Heart right ventricle (tissue), 16 donors: Measurements from ENCODE around the gene SPATA24. TPM values are rescaled to one million over a fixed set of nuclear protein-coding genes. Genes with fewer than 3 reads are reported as not detected.

Source experiments
- ATAC-seq, 8 donors: fragments of 200-7000 bp; cut with Tn5 transposase; one replicate each; pipeline ENCODE4 v1.9.1; 2020; ENCODE audit warnings: mild to moderate bottlenecking in 8 of 8, moderate library complexity in 8 of 8, moderate number of reproducible peaks in 1 of 8
- DNase-seq, 2 donors: peaks; one replicate each; pipeline ENCODE4 v3.0.0-alpha.2; 2020
- H3K27ac ChIP-seq, 10 donors: fragments of 200-600 bp; sonication (generic) in 2 of 10; one replicate each; pipeline versions ENCODE4 v1.5.0 to v1.8.0; 2020 to 2022; ENCODE audit warnings: mild to moderate bottlenecking in 3 of 10
- H3K27me3 ChIP-seq, 7 donors: fragments of 200-600 bp; one replicate each; pipeline ENCODE4 v1.8.0; 2021 to 2022; ENCODE audit warnings: mild to moderate bottlenecking in 2 of 7
- H3K36me3 ChIP-seq, 9 donors: fragments of 200-600 bp; sonication (generic) in 1 of 9; one replicate each; pipeline versions ENCODE4 v1.5.0 to v1.8.0; 2020 to 2022; ENCODE audit warnings: mild to moderate bottlenecking in 2 of 9
- H3K4me1 ChIP-seq, 9 donors: fragments of 200-600 bp; sonication (generic) in 1 of 9; one replicate each; pipeline versions ENCODE4 v1.5.0 to v1.8.0; 2020 to 2022; ENCODE audit warnings: mild to moderate bottlenecking in 4 of 9
- H3K4me3 ChIP-seq, 10 donors: fragments of 200-600 bp; sonication (generic) in 2 of 10; one replicate each; pipeline versions ENCODE4 v1.5.0 to v1.8.0; 2020 to 2022; ENCODE audit warnings: mild to moderate bottlenecking in 7 of 10, moderate library complexity in 2 of 10
- H3K9me3 ChIP-seq, 11 donors: fragments of 200-600 bp in 10 of 11; sonication (generic) in 2 of 11; one replicate each; pipeline versions ENCODE4 v1.5.0 to v1.8.0; 2013 to 2022; ENCODE audit warnings: mild to moderate bottlenecking in 2 of 11, control low read depth in 1 of 11, moderate library complexity in 1 of 11
- WGBS, 2 donors: extraction: QIAGEN DNeasy Blood & Tissue Kit; methylation state at CpG; one replicate each; pipeline ENCODE4 v1.1.7; 2013; ENCODE audit warnings: inconsistent platforms in 1 of 2; 5-methylcytosine and 5-hydroxymethylcytosine counted together
- intact Hi-C, 10 donors: fragments of 100-400 bp; cut with DNase I; formaldehyde crosslinking; loops; one replicate each; pipeline versions ENCODE4 v1.11.1 to v1.14.2; 2022
- polyA plus RNA-seq, 2 donors: library from polyadenylated mRNA; stranded (reverse); fragments of 200-250 nt; gene quantifications; one replicate each; pipeline ENCODE4 v1.2.3, GENCODE V29; 2013
- total RNA-seq, 10 donors: library from RNA; stranded (reverse); fragmentation: NEBNext Ultra II Directional in 3 of 10; extraction: Animal tissue kit (Norgen Biotek cat#: 25700) in 3 of 10; gene quantifications; one replicate each; pipeline versions ENCODE4 v1.2.1 to v1.2.4, GENCODE V29; 2021 to 2023
- TF ChIP-seq, protein P1 (sequence below), 9 donors: fragments of 200-600 bp; sonication (generic) in 2 of 9; IDR thresholded peaks; one replicate each; pipeline versions ENCODE4 v1.5.0 to v1.8.0; 2021 to 2022; ENCODE audit warnings: antibody characterized with exemption in 9 of 9, mild to moderate bottlenecking in 5 of 9, moderate library complexity in 1 of 9
- donor health status: Arrhythmogenic right ventricular cardiomyopathy.
- donor health status: ischemic (EF 13 %, LVEDD 7.1; RV severe dilation, severe dysfunction).
- donor health status: healthy with polysubstance abuse.
- donor health status: DM: no; HTN: yes; CAD: no.
- donor health status: DM: no; HTN: no; CAD: no.
- donor health status: ischemic (EF 25% LVEDD 6.9; RV normal size, moderate dysfunction).
- donor health status: ischemic (EF 25% LVEDD 5.7; RV mildly dilated, moderate dysfunction).
- donor health status: healthy.
- donor health status: DM: yes; HTN: yes; CAD: no.
- donor health status: Ischemic cardiomyopathy.
- donor health status: ischemic (EF 35%, LVEDD 5.7; RV mildly dilated, moderate dysfunction).
- donor health status: nonischemic (EF 11% LVEDD 7.7; RV severe dilation, severe dysfunction).
- donor health status: DM: yes; HTN: yes; CAD: no.
- donor health status: PGD.
- donor health status: ischemic (EF 29% LVEDD 5.4; RV normal size, mild dysfunction).
- donor health status: nonischemic (EF 23%, LVEDD 6.1; RV moderate dilation, normal function).

The SPATA24 gene
- total and polyA plus RNA-seq, 12 donors: 11.8 to 37.5 (median 16.5) TPM

DNA sequence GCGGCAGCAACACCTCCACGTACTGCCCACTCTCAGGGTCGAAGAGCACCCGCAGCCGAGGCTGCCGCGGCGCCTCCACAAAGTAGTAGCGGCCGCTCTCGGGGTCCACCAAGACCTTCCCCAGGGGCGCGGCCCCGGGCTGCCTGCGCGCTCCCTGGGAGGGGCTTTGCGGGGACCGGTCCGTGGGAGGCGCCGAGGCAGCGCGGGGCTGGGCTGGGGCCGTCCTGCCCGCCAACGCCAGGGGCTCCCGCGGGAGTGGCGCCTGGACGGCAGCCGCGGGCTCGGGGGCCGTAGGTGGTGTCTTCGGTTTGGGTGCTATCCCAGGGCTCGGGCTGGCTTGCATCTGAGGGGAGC is 11.6 kb downstream of the SPATA24 start:
- DNase-seq (no peak), ATAC-seq (no peak)
- peak overlapping the region in 9 of 10 donors; percentile 64 to 97 (median 90) for H3K27ac ChIP-seq
- H3K9me3 ChIP-seq: no peaks in the 10 kb centered on the region
- intact Hi-C loops: loop anchor here in 2 of 10 donors (5.0 kb wide), 2 partner anchors 50 to 95 kb away; partner anchors contain the start of gene PAIP2 (in 1 of the 2)
- H3K27me3 ChIP-seq: peaks cover 0 to 35% (median 0%) of the 10 kb centered on the region in 7 donors
- TF ChIP-seq, protein P1, sequence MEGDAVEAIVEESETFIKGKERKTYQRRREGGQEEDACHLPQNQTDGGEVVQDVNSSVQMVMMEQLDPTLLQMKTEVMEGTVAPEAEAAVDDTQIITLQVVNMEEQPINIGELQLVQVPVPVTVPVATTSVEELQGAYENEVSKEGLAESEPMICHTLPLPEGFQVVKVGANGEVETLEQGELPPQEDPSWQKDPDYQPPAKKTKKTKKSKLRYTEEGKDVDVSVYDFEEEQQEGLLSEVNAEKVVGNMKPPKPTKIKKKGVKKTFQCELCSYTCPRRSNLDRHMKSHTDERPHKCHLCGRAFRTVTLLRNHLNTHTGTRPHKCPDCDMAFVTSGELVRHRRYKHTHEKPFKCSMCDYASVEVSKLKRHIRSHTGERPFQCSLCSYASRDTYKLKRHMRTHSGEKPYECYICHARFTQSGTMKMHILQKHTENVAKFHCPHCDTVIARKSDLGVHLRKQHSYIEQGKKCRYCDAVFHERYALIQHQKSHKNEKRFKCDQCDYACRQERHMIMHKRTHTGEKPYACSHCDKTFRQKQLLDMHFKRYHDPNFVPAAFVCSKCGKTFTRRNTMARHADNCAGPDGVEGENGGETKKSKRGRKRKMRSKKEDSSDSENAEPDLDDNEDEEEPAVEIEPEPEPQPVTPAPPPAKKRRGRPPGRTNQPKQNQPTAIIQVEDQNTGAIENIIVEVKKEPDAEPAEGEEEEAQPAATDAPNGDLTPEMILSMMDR (IDR thresholded peaks at IDR 0.05): no peak
- peaks cover 7 to 92% (median 72%) of the 10 kb centered on the region in 9 donors for H3K4me1 ChIP-seq
- H3K4me3 ChIP-seq: peak overlapping the region; percentile 12 to 80 (median 69)
- peaks cover 0 to 15% (median 0%) of the 10 kb centered on the region in 9 donors for H3K36me3 ChIP-seq
- 21 to 38% methylated on average over 32 to 36 of the region's 36 CpGs for WGBS, 2 donors

DNA sequence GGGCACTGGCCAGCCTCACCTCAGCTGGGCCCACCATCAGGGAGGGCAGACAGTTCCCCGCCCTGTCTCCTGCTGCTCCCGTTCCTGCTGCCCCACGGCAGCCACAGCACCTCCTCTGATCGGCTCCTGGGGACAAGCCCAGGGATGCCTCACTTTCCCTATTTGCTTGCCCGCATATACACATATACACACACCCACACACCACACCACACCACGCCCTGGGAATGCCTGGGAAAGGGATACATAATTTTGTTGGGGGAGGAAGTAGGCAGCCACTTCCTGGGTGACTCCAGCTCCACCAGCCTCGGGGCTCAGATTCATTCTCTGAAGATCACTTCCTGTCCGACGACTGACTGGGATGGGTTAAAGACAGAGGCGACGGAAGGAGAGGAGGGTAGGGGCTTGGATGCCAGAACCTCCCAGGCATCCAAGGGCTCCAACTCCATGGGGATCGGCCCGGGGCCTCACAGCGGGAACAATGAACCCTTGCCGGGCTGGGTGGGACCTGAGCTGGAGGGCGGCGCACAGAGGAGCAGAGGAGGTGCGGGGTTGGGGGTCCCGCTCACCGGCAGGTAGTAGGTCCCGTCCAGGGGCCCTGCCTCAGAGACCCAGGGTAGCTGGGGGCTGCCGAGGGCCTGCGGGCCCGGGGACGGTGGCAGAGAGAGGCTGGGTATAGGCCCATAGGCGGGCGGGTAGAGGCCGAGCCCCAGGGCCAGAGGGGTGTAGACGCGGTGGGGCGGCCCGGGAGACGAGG is 12.1 kb downstream of the SPATA24 start:
- peak overlapping the region in 9 of 10 donors; percentile 27 to 97 (median 89) for H3K27ac ChIP-seq
- peaks cover 7 to 86% (median 67%) of the 10 kb centered on the region in 9 donors for H3K4me1 ChIP-seq
- peaks cover 0 to 35% (median 0%) of the 10 kb centered on the region in 7 donors for H3K27me3 ChIP-seq
- no peak for ATAC-seq
- WGBS, 2 donors: 39 to 46% methylated on average over 33 of the region's 33 CpGs
- H3K9me3 ChIP-seq: no peaks in the 10 kb centered on the region
- H3K36me3 ChIP-seq: peaks cover 0 to 15% (median 0%) of the 10 kb centered on the region in 9 donors
- intact Hi-C loops: loop anchor here in 2 of 10 donors (5.0 kb wide), 2 partner anchors 49 to 94 kb away; partner anchors contain the start of gene PAIP2 (in 1 of the 2)
- TF ChIP-seq, protein P1 (IDR thresholded peaks at IDR 0.05): no peak
- no peak for DNase-seq
- peak overlapping the region; percentile 12 to 80 (median 69) for H3K4me3 ChIP-seq

- H3K9me3 ChIP-seq: no peaks in the 10 kb centered on the region
- H3K27ac ChIP-seq: peak overlapping the region in 9 of 10 donors; percentile 27 to 97 (median 89)
- ATAC-seq (no peak), DNase-seq (no peak)
- 51 to 54% methylated on average over 10 of the region's 10 CpGs for WGBS, 2 donors
- H3K36me3 ChIP-seq: peaks cover 0 to 15% (median 0%) of the 10 kb centered on the region in 9 donors
- peaks cover 0 to 35% (median 0%) of the 10 kb centered on the region in 7 donors for H3K27me3 ChIP-seq
- TF ChIP-seq, protein P1 (IDR thresholded peaks at IDR 0.05): no peak
- H3K4me1 ChIP-seq: peaks cover 4 to 78% (median 59%) of the 10 kb centered on the region in 9 donors
- intact Hi-C loops: loop anchor here in 2 of 10 donors (5.0 kb wide), 2 partner anchors 49 to 94 kb away; partner anchors contain the start of gene PAIP2 (in 1 of the 2)
- peak overlapping the region in 7 of 10 donors; percentile 63 to 80 (median 71) for H3K4me3 ChIP-seq
Observed at GRCh38 chr5:139390639-139391569, 13.0 kb downstream of the SPATA24 start.
